ENCODE measurements around the gene RABL6.
"Not testable (repeated sequence)": the region's sequence is repeated elsewhere in the genome, so short reads cannot be mapped to it uniquely, and the experiment has no call there.

Gene RABL6

GRCh38 chr9:136829981-136830885 lies 22.5 kb downstream of the RABL6 start:
- no peak for TF ChIP-seq CTCF (IDR thresholded peaks at IDR 0.05)

GRCh38 chr9:136831002-136831719 lies 23.4 kb downstream of the RABL6 start:
- Histone ChIP-seq H3K4me1 (no peaks in the 10 kb centered on the region), H3K4me3 (no peak overlapping the region), H3K9me3 (no peaks in the 10 kb centered on the region), H3K36me3 (peaks cover 38 to 89% (median 64%) of the 10 kb centered on the region in 3 donors), H3K27me3 (no peaks in the 10 kb centered on the region), H3K27ac (no peak overlapping the region)
- no peak for TF ChIP-seq CTCF (IDR thresholded peaks at IDR 0.05)
- peak in 1 of 2 donors; percentile 51 for DNase-seq
- intact Hi-C loops (cut with DNase I; ENCODE audit: low total_unique reads) = no loop called here

More at GRCh38 chr9:136829981-136830885, 22.5 kb downstream of the RABL6 start:
- H3K4me3 ChIP-seq = no peak overlapping the region
- H3K27me3 ChIP-seq = no peaks in the 10 kb centered on the region
- no peak overlapping the region for H3K27ac ChIP-seq
- DNase-seq = peak in 1 of 2 donors; percentile 68
- H3K36me3 ChIP-seq = peaks cover 47 to 89% (median 74%) of the 10 kb centered on the region in 3 donors
- intact Hi-C loops (cut with DNase I; ENCODE audit: low total_unique reads) = no loop called here
- no peaks in the 10 kb centered on the region for H3K9me3 ChIP-seq
- no peaks in the 10 kb centered on the region for H3K4me1 ChIP-seq

GRCh38 chr9:136831720-136832104 lies 24.0 kb downstream of the RABL6 start:
- H3K27me3 ChIP-seq = no peaks in the 10 kb centered on the region
- intact Hi-C loops (cut with DNase I; ENCODE audit: low total_unique reads) = no loop called here
- H3K4me1 ChIP-seq = no peaks in the 10 kb centered on the region
- DNase-seq = peak in 1 of 2 donors; percentile 65
- no peaks in the 10 kb centered on the region for H3K9me3 ChIP-seq
- H3K36me3 ChIP-seq = peaks cover 36 to 89% (median 59%) of the 10 kb centered on the region in 3 donors
- no peak for TF ChIP-seq CTCF (IDR thresholded peaks at IDR 0.05)
- H3K27ac ChIP-seq = no peak overlapping the region
- H3K4me3 ChIP-seq = no peak overlapping the region

GRCh38 chr9:136832581-136832980 lies 24.8 kb downstream of the RABL6 start:
- intact Hi-C loops (cut with DNase I; ENCODE audit: low total_unique reads) = no loop called here
- DNase-seq = no peak

GRCh38 chr9:136833381-136834048 lies 25.8 kb downstream of the RABL6 start:
- H3K4me3 ChIP-seq; H3K9me3 ChIP-seq; intact Hi-C loops (cut with DNase I; ENCODE audit: low total_unique reads); H3K4me1 ChIP-seq; DNase-seq; H3K27ac ChIP-seq; H3K27me3 ChIP-seq: not testable (repeated sequence)
- peaks cover 36 to 90% (median 57%) of the 10 kb centered on the region in 3 donors for H3K36me3 ChIP-seq

More at GRCh38 chr9:136832581-136832980, 24.8 kb downstream of the RABL6 start:
- no peaks in the 10 kb centered on the region for H3K4me1 ChIP-seq
- no peak for TF ChIP-seq CTCF (IDR thresholded peaks at IDR 0.05)
- no peaks in the 10 kb centered on the region for H3K9me3 ChIP-seq
- peaks cover 36 to 90% (median 58%) of the 10 kb centered on the region in 3 donors for H3K36me3 ChIP-seq
- no peaks in the 10 kb centered on the region for H3K27me3 ChIP-seq
- H3K27ac ChIP-seq = no peak overlapping the region
- H3K4me3 ChIP-seq = no peak overlapping the region
